GM21360 (cell line): Measurements from ENCODE around the gene PLA2G4B.

Experiments used
- ATAC-seq: cut with Tn5 transposase; IDR thresholded peaks from one replicate; pipeline ENCODE4 v1.9.1; 2021; ENCODE audit warnings: mild to moderate bottlenecking, moderate library complexity; ENCODE audit not compliant: unreplicated experiment

Gene PLA2G4B

DNA sequence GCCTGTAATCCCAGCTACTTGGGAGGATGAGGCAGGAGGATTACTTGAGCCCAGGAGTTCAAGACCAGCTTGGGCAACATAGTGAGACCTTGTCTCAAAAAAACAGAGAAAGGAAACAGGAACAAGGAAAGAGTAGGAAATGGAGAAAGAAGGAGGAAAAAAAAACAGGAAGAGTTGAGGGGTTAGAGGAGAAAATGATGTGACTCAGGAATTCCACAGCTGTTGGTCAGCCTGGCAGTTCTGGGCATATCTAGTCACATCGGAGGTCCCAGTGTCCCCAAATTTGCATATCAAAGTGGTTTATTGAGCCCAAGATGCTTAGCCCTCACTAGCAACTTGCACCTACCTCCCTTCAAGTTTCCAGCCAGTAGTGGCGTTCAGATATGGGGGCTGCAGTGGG is 29.5 kb upstream of the PLA2G4B start:
- ATAC-seq, result no peak

DNA sequence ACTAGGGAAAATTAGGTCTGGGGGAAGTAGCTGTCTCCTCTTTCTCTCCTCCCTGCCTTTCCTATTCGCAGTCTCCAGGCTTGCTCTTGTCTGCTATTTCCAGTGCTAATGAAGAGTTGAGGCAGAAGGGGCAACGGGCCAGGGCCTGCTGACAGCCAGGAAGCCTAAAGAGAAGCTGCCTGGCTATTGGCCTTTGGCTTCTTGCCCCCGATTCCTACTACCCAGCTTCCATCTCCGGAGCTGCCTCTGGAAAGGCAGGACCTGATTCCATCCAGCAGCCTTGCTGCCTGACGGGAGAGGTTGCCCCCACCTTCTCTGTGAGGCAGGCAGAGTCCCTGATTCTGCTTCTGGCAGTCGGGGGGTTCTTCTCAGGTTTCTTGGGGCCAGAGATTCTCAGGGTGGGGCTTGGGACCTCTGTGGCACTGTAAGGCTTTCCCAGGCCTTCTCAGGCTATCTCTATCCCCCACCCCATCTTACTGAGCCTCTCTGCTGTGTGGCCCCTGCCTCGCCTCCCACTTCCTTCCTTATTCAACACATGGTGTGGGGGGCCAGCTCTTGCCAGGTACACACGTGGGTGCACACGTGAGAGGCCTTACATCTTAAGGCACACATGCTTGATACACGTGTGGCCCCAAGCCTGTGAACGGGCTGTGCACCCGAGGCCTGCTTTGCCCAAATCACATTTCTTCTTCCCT is 29.0 kb upstream of the PLA2G4B start:
- no peak for ATAC-seq

DNA sequence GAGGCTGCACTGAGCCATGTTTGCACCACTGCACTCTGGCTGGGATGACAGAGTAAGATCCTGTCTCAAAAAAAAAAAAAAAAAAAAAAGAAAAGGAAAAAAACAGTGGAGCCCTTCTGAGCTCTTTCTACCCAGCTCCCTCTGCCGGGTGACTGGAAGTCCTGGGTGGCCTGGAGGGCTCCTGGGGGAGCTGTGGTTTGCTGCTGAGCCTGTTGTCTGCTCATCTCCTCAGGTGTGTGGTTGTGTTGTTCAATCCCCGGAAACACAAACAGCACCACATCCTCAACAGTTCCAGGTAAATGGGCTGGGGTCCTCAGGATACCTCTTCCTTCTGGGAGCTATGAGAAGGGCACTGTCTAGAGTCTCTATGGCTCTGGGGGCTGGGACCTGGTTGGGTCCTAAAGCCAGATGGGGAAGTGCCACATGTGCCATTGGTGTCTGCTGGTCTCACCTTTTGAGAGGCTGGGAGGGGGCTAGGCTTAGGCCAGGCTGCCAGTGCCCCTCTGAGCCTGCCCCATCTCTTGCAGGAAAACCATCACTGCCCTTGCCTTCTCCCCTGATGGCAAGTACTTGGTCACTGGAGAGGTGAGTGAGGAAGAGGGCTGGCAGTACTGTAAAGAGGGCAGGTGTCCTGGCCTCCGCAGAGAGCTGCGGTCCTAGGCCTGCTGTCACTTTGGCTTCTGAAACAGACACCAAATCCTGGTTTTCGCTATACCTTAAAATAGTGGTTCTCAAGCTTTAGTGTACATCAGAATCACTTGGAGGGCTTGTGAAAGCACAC is 27.8 kb upstream of the PLA2G4B start:
- ATAC-seq, result no peak

DNA sequence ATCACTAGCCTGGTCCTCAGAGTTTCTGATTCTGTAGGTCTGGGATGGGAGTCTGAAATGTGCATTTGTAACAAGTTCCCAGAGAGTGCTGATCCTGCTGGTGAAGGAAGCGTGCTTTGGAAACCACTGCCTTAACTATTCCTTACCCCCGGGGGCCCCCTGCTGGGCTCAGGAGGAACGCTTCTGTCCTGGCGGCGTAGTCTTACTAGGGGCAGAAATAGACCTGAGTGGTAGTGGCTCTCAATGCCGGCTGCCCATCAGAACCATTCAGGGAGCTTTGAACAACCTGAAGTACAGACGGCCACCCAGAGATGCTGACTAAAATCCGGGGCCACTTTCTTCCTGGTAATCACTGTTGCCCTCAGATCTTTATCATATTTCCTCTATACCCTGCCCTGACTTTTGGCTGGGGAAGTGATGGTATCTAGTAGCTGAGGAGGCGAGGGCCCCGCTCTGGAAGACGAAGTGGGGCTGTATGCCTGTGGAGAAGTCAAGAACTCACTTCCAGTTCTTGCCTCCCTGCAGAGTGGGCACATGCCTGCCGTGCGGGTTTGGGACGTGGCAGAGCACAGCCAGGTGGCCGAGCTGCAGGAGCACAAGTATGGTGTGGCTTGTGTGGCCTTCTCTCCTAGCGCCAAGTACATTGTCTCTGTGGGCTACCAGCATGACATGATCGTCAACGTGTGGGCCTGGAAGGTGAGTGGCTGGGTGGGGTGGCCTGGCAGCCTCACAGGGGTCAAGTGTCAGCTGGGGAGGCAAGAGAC is 27.0 kb upstream of the PLA2G4B start:
- no peak for ATAC-seq

DNA sequence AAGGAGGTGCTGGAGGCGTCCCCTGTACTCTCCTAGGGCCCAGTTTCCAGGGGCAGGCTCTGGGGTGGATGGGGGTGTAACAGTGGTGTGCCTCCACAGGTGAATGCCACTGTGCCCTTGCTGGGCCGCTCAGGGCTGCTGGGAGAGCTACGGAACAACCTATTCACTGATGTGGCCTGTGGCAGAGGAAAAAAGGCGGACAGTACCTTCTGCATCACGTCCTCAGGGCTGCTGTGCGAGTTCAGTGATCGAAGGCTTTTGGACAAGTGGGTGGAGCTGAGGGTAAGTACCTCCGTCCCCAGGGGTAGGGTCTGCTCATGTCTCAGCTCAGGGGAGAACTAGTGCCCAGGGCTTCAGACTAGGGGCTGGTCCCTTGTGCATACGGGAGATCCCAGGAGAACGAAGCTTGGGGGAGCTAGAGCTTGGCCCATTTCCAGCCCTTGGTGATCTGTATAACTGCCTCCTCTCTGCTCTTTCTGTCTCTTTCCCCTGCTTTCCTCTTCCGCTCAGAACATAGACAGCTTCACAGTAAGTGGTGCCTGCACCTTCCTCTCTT is 25.7 kb upstream of the PLA2G4B start:
- ATAC-seq, result no peak

DNA sequence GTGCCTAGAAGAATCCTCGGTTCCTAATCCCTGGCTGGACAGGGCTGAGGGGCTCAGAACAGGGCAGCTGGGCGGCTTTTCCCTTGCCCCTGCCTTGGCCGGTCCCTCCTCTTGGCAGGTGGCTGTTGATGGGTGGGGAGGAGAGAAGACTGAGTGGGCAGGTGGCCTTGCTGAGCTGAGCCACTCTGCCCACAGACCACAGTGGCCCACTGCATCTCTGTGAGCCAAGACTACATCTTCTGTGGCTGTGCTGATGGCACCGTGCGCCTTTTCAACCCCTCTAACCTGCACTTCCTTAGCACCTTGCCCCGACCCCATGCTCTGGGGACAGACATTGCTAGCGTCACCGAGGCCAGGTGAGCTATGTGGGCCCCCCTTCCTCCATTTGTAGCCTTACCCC is 25.2 kb upstream of the PLA2G4B start:
- no peak for ATAC-seq

DNA sequence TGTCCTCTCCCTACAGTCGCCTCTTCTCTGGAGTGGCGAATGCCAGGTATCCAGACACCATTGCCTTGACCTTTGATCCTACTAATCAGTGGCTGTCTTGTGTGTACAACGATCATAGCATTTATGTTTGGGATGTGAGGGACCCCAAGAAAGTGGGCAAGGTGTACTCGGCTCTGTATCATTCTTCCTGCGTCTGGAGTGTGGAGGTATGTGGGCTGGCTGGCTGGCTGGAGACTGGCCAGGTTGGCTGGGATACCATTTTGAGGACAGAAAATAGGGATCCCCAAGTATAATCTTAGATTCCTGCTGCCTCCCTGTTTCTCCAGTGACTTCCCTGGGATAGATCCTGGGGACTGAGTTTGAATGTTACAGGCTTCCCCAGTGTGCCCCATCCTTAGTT is 24.1 kb upstream of the PLA2G4B start:
- ATAC-seq, result no peak

DNA sequence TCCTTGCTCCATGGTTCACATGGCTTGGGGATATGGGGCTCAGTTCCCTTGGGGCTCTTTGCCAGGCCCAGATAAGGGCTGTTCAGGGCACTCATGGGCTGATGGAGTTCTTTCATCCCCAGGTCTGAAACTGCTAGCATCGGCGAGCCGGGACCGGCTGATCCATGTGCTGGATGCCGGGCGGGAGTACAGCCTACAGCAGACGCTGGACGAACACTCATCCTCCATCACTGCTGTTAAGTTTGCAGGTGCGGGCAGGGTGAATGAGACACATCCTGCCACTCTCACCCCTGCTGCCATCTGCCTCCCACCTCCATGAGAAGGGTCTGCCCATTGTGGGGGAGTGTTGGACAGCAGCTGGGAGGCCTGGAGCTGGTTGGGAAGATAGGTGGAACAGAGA is 21.9 kb upstream of the PLA2G4B start:
- ATAC-seq, result no peak

DNA sequence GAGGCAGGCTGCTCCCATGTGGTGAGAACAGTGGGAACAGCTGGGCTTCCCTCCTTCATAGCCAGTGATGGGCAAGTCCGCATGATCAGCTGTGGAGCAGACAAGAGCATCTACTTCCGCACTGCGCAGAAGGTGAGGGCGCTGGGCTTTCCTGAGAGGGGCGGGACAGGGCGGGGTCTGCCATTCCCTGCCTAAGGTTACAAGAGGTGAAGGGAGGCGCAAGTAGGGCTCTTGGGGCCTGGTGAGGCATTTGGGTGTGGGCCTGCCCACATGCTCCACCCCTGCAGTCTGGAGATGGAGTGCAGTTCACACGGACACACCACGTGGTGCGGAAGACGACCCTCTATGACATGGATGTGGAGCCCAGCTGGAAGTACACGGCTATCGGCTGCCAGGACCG is 21.3 kb upstream of the PLA2G4B start:
- ATAC-seq, result no peak

DNA sequence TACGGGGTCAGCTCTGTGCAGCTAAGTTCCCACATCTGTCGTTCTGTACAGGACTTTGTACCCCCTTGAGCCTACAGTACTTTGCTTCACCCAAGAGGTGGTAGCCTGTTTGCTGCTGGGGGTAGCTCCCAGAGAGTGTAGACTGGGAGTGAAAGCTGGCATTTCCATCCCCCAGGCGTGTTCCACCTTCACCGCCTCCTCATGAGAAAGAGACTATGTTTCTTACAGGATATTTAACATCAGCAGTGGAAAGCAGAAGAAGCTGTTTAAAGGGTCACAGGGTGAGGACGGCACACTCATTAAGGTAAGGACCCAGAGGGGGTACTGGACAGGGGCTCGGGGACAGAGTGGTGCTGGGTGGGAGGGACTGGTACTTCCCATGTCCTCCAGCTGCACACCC is 20.9 kb upstream of the PLA2G4B start:
- no peak for ATAC-seq

DNA sequence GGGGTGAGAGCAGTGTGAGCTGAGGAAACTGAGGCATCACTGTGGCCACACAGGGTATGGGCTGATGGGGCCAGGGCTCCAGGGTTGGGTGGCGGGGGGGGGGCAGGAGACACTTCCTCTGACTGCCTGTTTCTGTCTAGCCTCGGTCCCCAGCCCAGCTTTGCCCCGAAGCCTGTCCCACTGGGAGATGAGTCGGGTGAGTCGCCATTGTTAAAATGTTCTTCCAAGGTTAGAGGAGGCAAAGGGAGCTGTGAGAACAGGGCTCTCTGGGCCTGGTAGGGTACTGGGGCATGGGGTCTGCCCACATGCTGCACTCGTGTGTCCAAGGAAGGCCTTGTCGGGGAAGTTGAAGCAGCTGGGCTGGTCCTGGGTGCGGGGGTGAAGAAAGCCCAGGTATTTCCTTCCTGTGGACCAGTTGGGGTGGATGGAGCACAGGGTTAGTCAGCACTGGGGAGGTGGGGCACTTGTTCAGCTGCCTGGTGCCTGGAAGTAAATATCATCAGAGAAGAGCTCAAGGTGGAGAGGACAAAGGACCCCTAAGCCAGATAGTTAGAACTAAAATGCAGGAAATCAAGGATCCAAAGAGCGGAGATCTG is 19.1 kb upstream of the PLA2G4B start:
- no peak for ATAC-seq

DNA sequence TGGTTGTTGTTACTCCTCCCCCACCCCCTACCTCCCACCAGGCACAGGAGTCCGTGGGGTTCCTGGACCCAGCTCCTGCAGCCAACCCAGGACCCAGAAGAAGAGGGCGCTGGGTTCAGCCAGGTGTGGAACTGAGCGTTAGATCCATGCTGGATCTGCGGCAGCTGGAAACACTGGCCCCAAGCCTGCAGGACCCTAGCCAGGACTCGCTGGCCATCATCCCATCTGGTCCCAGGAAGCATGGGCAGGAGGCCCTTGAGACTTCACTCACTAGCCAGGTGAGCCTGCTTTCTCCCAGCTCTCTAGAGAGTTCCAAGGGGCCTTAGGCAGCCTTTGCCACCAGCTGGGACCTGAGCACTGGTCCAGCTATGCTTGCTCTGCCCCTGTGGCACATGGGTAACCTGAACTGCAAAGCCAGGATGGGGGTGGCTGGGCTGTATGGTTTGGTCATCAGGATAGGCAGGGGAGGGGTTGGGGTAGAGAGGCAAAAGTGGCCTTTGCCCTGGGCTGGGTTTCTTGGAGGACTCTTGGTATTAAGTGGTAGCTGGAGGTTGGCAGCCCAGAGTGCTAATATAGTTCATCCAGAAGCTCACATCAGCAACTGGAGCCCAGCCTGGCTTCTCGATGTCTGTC is 17.7 kb upstream of the PLA2G4B start:
- no peak for ATAC-seq

DNA sequence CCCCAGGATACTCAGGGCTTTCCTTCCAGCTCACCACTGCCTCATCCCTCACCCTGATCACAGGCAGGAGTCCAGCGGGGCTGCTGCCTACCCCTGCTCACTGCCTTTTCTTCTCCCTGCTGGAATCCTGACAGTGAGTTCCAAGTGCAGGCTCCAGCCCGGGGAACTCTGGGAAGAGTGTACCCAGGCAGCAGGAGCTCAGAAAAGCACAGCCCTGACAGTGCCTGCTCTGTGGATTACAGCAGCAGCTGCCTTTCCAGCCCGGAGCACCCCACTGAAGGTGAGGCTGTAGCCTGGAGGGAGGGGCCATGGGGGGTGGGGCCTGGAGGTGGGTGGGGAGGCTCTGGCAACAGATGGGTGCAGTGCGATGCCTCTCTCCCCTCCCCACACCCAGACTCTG is 16.8 kb upstream of the PLA2G4B start:
- no peak for ATAC-seq

DNA sequence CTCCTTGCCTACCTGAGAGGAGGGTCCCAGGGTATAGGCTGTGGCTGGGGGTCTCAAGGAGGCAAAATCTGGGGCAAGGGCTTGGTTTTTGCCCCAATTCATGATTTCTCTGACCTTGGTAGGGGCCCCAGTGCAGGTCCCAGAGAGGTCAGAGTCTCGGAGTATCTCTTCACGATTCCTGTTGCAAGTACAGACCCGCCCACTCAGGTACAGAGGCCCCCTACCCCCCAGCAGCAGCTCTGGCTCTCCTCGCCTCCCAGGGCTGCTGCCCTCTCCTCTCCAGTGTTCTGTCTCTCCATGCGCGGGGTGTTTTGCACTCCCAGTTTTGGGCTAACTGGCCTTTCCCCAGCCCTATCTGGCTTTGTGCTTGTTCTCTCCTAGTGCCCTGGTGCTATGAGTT is 16.2 kb upstream of the PLA2G4B start:
- ATAC-seq, result no peak

DNA sequence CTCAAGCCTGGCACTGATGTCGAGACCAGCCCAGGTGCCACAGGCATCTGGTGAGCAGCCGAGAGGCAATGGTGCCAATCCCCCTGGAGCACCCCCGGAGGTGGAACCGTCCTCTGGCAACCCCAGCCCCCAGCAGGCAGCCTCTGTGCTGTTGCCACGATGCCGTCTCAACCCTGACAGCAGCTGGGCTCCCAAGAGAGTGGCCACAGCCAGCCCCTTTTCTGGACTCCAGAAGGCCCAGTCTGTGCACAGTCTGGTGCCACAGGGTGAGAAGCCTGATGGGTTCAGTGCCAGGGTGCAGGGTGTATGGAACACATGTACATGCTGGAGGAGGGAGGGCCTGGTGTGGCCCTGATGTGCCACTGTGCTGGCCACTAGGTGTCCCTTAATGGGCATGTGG is 15.7 kb upstream of the PLA2G4B start:
- ATAC-seq, result no peak

DNA sequence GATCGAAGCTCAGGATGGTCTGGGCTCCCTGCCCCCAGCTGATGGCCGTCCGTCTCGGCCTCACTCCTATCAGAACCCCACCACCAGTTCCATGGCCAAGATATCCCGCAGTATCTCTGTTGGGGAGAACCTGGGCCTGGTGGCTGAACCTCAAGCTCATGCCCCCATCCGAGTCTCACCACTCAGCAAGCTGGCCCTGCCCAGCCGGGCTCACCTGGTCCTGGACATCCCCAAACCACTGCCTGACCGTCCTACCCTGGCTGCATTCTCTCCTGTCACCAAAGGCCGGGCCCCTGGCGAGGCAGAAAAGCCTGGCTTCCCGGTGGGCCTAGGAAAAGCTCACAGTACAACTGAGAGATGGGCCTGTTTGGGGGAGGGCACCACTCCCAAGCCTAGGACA is 15.1 kb upstream of the PLA2G4B start:
- ATAC-seq, result no peak

DNA sequence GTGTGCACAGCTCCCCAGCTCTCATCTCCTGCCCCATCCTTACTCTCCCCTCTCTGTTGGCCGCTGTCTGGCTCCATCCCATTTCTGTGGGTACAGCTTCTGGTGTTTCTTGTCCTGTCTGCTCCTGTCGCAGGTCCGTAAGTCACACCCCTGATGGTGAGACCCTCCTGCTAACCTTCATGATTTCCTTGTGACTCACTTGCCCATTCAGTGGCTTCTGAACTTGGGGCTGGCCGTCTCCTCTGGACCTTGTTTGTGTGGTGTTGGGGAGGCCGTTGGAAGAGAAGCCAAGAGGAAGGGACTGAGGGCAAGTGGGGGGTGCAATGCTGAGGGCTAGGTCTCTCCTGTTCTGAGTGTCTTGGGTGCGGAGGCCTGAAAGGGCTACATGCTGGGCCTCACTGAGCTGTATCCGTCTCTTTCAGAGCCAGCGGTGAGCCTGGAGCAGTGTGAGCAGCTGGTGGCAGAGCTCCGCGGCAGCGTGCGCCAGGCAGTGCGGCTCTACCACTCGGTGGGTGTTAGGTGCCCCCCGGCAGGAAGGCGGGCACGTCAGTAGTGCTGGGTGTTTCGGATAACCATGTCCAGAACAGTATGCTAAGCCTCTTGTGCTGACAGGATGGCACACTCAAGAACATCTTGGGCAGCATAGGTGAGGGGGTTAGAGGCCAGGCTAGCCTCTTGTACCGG is 14.4 kb upstream of the PLA2G4B start:
- no peak for ATAC-seq

DNA sequence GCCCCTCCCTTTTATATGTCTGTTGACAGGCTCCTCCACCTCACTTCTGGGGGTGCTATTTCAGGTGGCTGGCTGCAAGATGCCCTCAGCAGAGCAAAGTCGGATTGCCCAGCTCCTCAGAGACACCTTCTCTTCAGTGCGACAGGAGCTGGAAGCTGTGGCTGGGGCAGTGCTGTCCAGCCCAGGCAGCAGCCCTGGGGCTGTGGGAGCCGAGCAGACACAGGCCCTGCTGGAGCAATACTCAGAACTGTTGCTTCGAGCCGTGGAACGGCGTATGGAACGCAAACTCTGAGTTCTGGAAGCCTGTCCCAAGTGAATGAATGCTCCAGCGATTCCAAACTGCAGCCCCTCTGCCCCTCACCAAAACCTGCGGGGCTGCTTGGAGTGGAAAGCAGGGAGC is 13.5 kb upstream of the PLA2G4B start:
- no peak for ATAC-seq

DNA sequence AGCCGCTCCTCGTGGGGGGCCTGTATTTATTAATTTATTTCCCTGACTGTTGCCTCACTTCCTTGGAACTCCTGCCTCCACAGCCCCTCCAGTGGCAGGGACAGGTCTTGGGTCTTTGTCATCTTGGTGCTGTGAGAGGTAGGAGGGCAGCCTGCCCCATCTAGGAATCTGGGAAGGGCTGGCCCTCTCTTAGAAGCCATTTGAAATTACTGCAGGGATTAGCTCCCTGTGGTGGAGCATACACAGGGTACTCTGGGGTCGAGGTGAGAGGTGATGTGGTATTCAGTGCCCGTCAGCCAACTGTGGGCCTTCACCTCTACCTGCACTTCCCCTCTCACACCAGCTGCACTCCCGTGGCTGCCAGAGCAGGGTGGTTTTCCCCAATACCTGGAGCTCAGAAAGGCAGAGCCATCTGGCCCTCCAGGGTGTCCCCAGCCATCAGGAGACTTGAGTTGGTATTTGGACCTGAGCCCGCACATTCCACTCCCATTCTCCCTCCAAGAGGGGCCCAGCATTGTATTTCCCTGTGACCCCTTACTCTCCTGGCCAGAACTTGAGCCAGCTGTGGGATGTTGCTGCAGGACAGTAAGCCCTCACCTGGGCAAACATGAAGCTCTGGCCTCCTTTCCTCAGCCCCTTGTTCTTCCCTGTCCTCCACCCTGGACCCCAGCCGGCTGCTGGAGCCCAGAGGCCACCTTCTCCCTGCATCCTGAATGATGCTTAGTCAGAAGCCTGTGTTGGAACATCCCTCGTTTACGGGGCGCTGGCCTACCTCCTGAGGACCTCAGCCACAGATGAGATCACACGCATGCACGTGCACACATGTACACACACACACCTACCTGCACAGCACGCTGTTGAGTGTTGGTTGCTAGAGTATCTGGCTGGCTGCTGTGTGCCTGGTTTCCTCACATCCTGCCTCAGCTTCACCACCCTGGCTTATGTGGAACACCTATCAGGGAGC is 12.8 kb upstream of the PLA2G4B start:
- ATAC-seq, result no peak
